Neuronal stem cell (in vitro differentiated cells): ENCODE results near the gene ADIRF.

Experiments used
- DNase-seq: peaks from one replicate; pipeline ENCODE4 v3.0.0-alpha.2; 2013; ENCODE audit warnings: low spot score
- H2AFZ ChIP-seq: one replicate; pipeline ENCODE4 v1.6.1; 2013; ENCODE audit warnings: mild to moderate bottlenecking, low read length, inconsistent platforms
- H2AK5ac ChIP-seq: 2 replicates; pipeline ENCODE4 v1.6.1; 2013; ENCODE audit warnings: low read depth, mild to moderate bottlenecking, inconsistent platforms, low read length, moderate library complexity, mixed read lengths
- H2BK120ac ChIP-seq: 2 replicates; pipeline ENCODE4 v1.6.1; 2013; ENCODE audit warnings: low read depth, mild to moderate bottlenecking, inconsistent platforms, low read length, moderate library complexity, mixed read lengths
- H2BK12ac ChIP-seq: one replicate; pipeline ENCODE4 v1.6.1; 2013; ENCODE audit warnings: low read length, inconsistent platforms
- H2BK15ac ChIP-seq: 2 replicates; pipeline ENCODE4 v1.6.1; 2013; ENCODE audit warnings: mild to moderate bottlenecking, low read length, inconsistent platforms, mixed read lengths
- H2BK5ac ChIP-seq: one replicate; pipeline ENCODE4 v1.6.1; 2013; ENCODE audit warnings: inconsistent platforms, mild to moderate bottlenecking, low read length, moderate library complexity
- H3K14ac ChIP-seq: one replicate; pipeline ENCODE4 v1.6.1; 2013; ENCODE audit warnings: low read length, inconsistent platforms
- H3K18ac ChIP-seq: 2 replicates; pipeline ENCODE4 v1.6.1; 2013; ENCODE audit warnings: low read length, inconsistent platforms
- H3K23ac ChIP-seq: 2 replicates; pipeline ENCODE4 v1.6.1; 2013; ENCODE audit warnings: low read depth, mild to moderate bottlenecking, mixed read lengths, low read length, inconsistent platforms; ENCODE audit not compliant: poor library complexity
- H3K27ac ChIP-seq: replicated peaks from 3 replicates; pipeline ENCODE4 v1.5.1; 2013; ENCODE audit warnings: low read length, inconsistent platforms
- H3K27me3 ChIP-seq, 3 experiments: 2 replicates each; pipeline ENCODE4 v1.6.1; 2013; ENCODE audit warnings: low read length in 3 of 3, mild to moderate bottlenecking in 2 of 3, inconsistent platforms in 1 of 3, low read depth in 1 of 3, mixed read lengths in 1 of 3, moderate library complexity in 1 of 3; ENCODE audit not compliant: control insufficient read depth in 3 of 3, insufficient read depth in 3 of 3
- H3K36me3 ChIP-seq, 2 donors: replicated peaks in 1 of 2; 2 replicates each; pipeline ENCODE4 v1.6.1; 2013; ENCODE audit warnings: low read length in 2 of 2; ENCODE audit not compliant: control insufficient read depth in 2 of 2, insufficient read depth in 2 of 2
- H3K4ac ChIP-seq: 2 replicates; pipeline ENCODE4 v1.6.1; 2013; ENCODE audit warnings: inconsistent platforms, mild to moderate bottlenecking, low read length, moderate library complexity
- H3K4me1 ChIP-seq, 2 donors: 1 replicate in 1 of 2; 2 replicates in 1 of 2; pipeline ENCODE4 v1.6.1; 2013; ENCODE audit warnings: low read length in 2 of 2, low read depth in 1 of 2; ENCODE audit not compliant: control insufficient read depth in 2 of 2, insufficient read depth in 1 of 2
- H3K4me2 ChIP-seq: one replicate; pipeline ENCODE4 v1.6.1; 2013; ENCODE audit warnings: mild to moderate bottlenecking, low read length, inconsistent platforms; ENCODE audit not compliant: insufficient read depth, poor library complexity, severe bottlenecking
- H3K4me3 ChIP-seq, 2 donors: 2 replicates each; pipeline ENCODE4 v1.5.1; 2013; ENCODE audit warnings: low read length in 2 of 2, mild to moderate bottlenecking in 2 of 2, inconsistent platforms in 1 of 2, moderate library complexity in 1 of 2
- H3K79me1 ChIP-seq: one replicate; pipeline ENCODE4 v1.6.1; 2013; ENCODE audit warnings: low read depth, mild to moderate bottlenecking, inconsistent platforms, low read length, moderate library complexity
- H3K9ac ChIP-seq: one replicate; pipeline ENCODE4 v1.6.1; 2013; ENCODE audit warnings: mild to moderate bottlenecking, low read depth, low read length, inconsistent platforms; ENCODE audit not compliant: poor library complexity
- H3K9me3 ChIP-seq, 2 donors: replicated peaks in 1 of 2; 2 replicates each; pipeline versions ENCODE3 to v1.6.1; 2013; ENCODE audit warnings: low read length in 2 of 2, mild to moderate bottlenecking in 2 of 2, inconsistent platforms in 1 of 2, low read depth in 1 of 2, mixed read lengths in 1 of 2, moderate library complexity in 1 of 2; ENCODE audit not compliant: control insufficient read depth in 2 of 2, insufficient read depth in 1 of 2
- H4K8ac ChIP-seq: one replicate; pipeline ENCODE4 v1.6.1; 2013; ENCODE audit warnings: low read depth, mild to moderate bottlenecking, inconsistent platforms, low read length, moderate library complexity
- H4K91ac ChIP-seq: one replicate; pipeline ENCODE4 v1.6.1; 2013; ENCODE audit warnings: low read length, low read depth, mild to moderate bottlenecking, inconsistent platforms; ENCODE audit not compliant: poor library complexity
- WGBS, 2 donors: extraction: QIAGEN DNeasy Blood & Tissue Kit; methylation state at CpG; one replicate each; pipeline ENCODE4 v1.1.7; 2013; ENCODE audit warnings: missing lambda C conversion rate in 2 of 2, mixed read lengths in 1 of 2; ENCODE audit not compliant: insufficient read length in 2 of 2, insufficient replicate concordance in 1 of 2; ENCODE audit errors: extremely low coverage in 2 of 2; 5-methylcytosine and 5-hydroxymethylcytosine counted together

The ADIRF gene

GRCh38 chr10:86962136-86962980, 5.9 kb upstream of the ADIRF start:
- H3K4me1 ChIP-seq, result peaks cover 28 to 30% of the 10 kb centered on the region in 2 donors
- no peaks in the 10 kb centered on the region for H3K36me3 ChIP-seq
- no peak overlapping the region for H4K8ac ChIP-seq
- no peaks in the 10 kb centered on the region for H3K9me3 ChIP-seq
- no peak overlapping the region for H3K4me2 ChIP-seq
- no peak for DNase-seq
- no peak overlapping the region for H3K27ac ChIP-seq
- peak overlapping the region; percentile 97 for H2AK5ac ChIP-seq
- H3K4ac ChIP-seq, result no peak overlapping the region
- no peaks in the 10 kb centered on the region for H3K27me3 ChIP-seq
- H3K9ac ChIP-seq, result no peak overlapping the region
- peaks cover 1% of the 10 kb centered on the region for H3K79me1 ChIP-seq
- no peak overlapping the region for H2BK120ac ChIP-seq
- no CpG with 5 or more reads among the region's 7 CpGs for WGBS, 2 donors
- H4K91ac ChIP-seq, result no peak overlapping the region
- peak overlapping the region; percentile 78 for H3K23ac ChIP-seq
- H2BK5ac ChIP-seq, result peak overlapping the region; percentile 49
- H3K18ac ChIP-seq, result peak overlapping the region; percentile 49
- peak overlapping the region; percentile 83 for H2BK15ac ChIP-seq
- no peak overlapping the region for H2BK12ac ChIP-seq
- peak overlapping the region; percentile 72 for H3K14ac ChIP-seq
- H2AFZ ChIP-seq, result no peak overlapping the region
- H3K4me3 ChIP-seq, result no peak overlapping the region

- H3K4me1 ChIP-seq, result peaks cover 23 to 27% of the 10 kb centered on the region in 2 donors
- no CpG with 5 or more reads among the region's 7 CpGs for WGBS, 2 donors
Observed at GRCh38 chr10:86962981-86963310, 5.3 kb upstream of the ADIRF start.

DNA sequence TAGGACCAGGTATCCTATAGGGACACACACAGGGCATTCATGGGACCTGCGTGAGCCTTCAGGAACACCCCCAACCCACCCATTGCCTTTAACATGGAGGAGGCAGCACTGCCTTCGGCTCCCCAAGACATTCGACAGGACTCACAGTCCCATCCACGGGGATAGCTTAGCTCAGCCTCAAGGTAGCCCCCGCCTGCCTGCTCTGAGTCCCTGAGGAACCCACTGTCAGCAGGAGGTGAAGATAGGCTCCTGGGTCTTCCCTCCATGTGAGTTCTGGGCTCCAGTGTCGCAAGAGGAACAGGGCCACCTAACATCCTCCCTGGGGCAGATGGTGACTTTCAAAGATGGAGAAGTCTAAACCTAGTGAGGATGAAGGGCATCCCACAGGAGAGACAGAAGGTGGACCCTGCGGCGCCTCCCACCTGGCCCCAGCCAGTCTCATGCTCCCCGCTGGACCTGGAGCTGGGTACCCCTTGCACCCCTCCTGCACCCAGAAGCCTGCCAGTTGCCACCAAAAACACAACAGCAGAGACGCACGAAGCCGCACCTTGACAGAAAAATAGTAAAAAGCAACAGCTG, 4.9 kb upstream of the ADIRF start:
- no peak overlapping the region for H3K4me3 ChIP-seq
- no peak overlapping the region for H3K14ac ChIP-seq
- H2BK12ac ChIP-seq, result no peak overlapping the region
- H3K27me3 ChIP-seq, result no peaks in the 10 kb centered on the region
- H2AFZ ChIP-seq, result no peak overlapping the region
- H2AK5ac ChIP-seq, result peak overlapping the region; percentile 92
- no peak overlapping the region for H2BK120ac ChIP-seq
- H3K79me1 ChIP-seq, result peaks cover 1% of the 10 kb centered on the region
- H3K4ac ChIP-seq, result no peak overlapping the region
- no peaks in the 10 kb centered on the region for H3K9me3 ChIP-seq
- H2BK15ac ChIP-seq, result no peak overlapping the region
- no peak overlapping the region for H3K27ac ChIP-seq
- no peak overlapping the region for H4K8ac ChIP-seq
- H3K4me1 ChIP-seq, result peaks cover 20 to 25% of the 10 kb centered on the region in 2 donors
- no peak overlapping the region for H3K4me2 ChIP-seq
- WGBS, 2 donors, result no CpG with 5 or more reads among the region's 12 CpGs
- no peak overlapping the region for H2BK5ac ChIP-seq
- peak overlapping the region; percentile 2 for H3K18ac ChIP-seq
- no peak overlapping the region for H4K91ac ChIP-seq
- H3K9ac ChIP-seq, result no peak overlapping the region
- no peak for DNase-seq
- H3K36me3 ChIP-seq, result no peaks in the 10 kb centered on the region
- H3K23ac ChIP-seq, result no peak overlapping the region

More at GRCh38 chr10:86962981-86963310, 5.3 kb upstream of the ADIRF start:
- H3K36me3 ChIP-seq, result no peaks in the 10 kb centered on the region
- H2AK5ac ChIP-seq, result peak overlapping the region; percentile 92
- no peaks in the 10 kb centered on the region for H3K9me3 ChIP-seq
- no peak overlapping the region for H3K23ac ChIP-seq
- peaks cover 1% of the 10 kb centered on the region for H3K79me1 ChIP-seq
- no peak overlapping the region for H3K4me2 ChIP-seq
- H3K27me3 ChIP-seq, result no peaks in the 10 kb centered on the region
- H2BK15ac ChIP-seq, result no peak overlapping the region
- H3K4me3 ChIP-seq, result no peak overlapping the region
- H4K91ac ChIP-seq, result no peak overlapping the region
- no peak overlapping the region for H2BK12ac ChIP-seq
- no peak for DNase-seq
- H2AFZ ChIP-seq, result no peak overlapping the region
- no peak overlapping the region for H3K4ac ChIP-seq
- H4K8ac ChIP-seq, result no peak overlapping the region
- no peak overlapping the region for H3K9ac ChIP-seq
- H3K14ac ChIP-seq, result no peak overlapping the region
- no peak overlapping the region for H2BK120ac ChIP-seq
- no peak overlapping the region for H3K27ac ChIP-seq
- H2BK5ac ChIP-seq, result no peak overlapping the region
- H3K18ac ChIP-seq, result peak overlapping the region; percentile 44

GRCh38 chr10:86964061-86964846, 4.0 kb upstream of the ADIRF start:
- WGBS, 2 donors, result no CpG with 5 or more reads among the region's 13 CpGs
- no peaks in the 10 kb centered on the region for H3K36me3 ChIP-seq
- no peak for DNase-seq

More at GRCh38 chr10:86964061-86964846, 4.0 kb upstream of the ADIRF start:
- H2AFZ ChIP-seq, result no peak overlapping the region
- peak overlapping the region; percentile 90 for H2AK5ac ChIP-seq
- H3K27me3 ChIP-seq, result no peaks in the 10 kb centered on the region
- H3K18ac ChIP-seq, result peak overlapping the region; percentile 84
- H3K4me2 ChIP-seq, result no peak overlapping the region
- no peaks in the 10 kb centered on the region for H3K9me3 ChIP-seq
- H2BK15ac ChIP-seq, result peak overlapping the region; percentile 69
- H3K27ac ChIP-seq, result no peak overlapping the region
- H3K9ac ChIP-seq, result peak overlapping the region; percentile 47
- peak overlapping the region; percentile 77 for H4K91ac ChIP-seq
- no peak overlapping the region for H2BK5ac ChIP-seq
- no peak overlapping the region for H4K8ac ChIP-seq
- H3K14ac ChIP-seq, result peak overlapping the region; percentile 14
- H3K4me1 ChIP-seq, result peaks cover 13 to 20% of the 10 kb centered on the region in 2 donors
- H3K23ac ChIP-seq, result peak overlapping the region; percentile 9
- H3K79me1 ChIP-seq, result peaks cover 1% of the 10 kb centered on the region
- H2BK120ac ChIP-seq, result no peak overlapping the region
- H3K4ac ChIP-seq, result no peak overlapping the region
- no peak overlapping the region for H3K4me3 ChIP-seq
- peak overlapping the region; percentile 80 for H2BK12ac ChIP-seq
